OCI-LY7 (cell line): ENCODE data around the gene LRRC55. TPM values are rescaled to one million over a fixed set of nuclear protein-coding genes. Genes with fewer than 3 reads are reported as not detected.

Source experiments
- BruUV-seq: library from RNA; stranded (reverse); fragments of 400-500 nt; replicated peaks from 2 replicates; lab custom pipeline; 2021; lab: Mats Ljungman, UMichigan
- CTCF ChIA-PET: fragments of 300-600 bp; sonication (Branson Sonifier 250); formaldehyde crosslinking; loops from one replicate; lab custom pipeline; 2022; ENCODE audit warnings: antibody characterized with exemption; ENCODE audit not compliant: unreplicated experiment; lab: Charles Lee
- POLR2A ChIA-PET: fragments of 300-600 bp; sonication (Branson Sonifier 250); formaldehyde crosslinking; loops from one replicate; lab custom pipeline; 2022; ENCODE audit warnings: antibody characterized with exemption; lab: Charles Lee
- DNase-seq: peaks from one replicate; pipeline ENCODE4 v3.0.0-alpha.2; 2015; ENCODE audit warnings: low spot score
- H2AFZ ChIP-seq: fragments of 200-600 bp; sonication (generic), shearing (Covaris generic); 2 replicates; pipeline ENCODE4 v1.6.1; 2014; ENCODE audit warnings: mild to moderate bottlenecking, antibody characterized with exemption, low read length, moderate library complexity
- H3K27ac ChIP-seq: fragments of 200-600 bp; sonication (generic); 2 replicates; pipeline ENCODE4 v1.5.1; 2014; ENCODE audit warnings: mixed run types, low read depth, mild to moderate bottlenecking, moderate library complexity, low read length, inconsistent platforms; ENCODE audit not compliant: poor library complexity, severe bottlenecking
- H3K36me3 ChIP-seq: fragments of 200-600 bp; sonication (generic); 2 replicates; pipeline ENCODE4 v1.6.1; 2014; ENCODE audit warnings: mild to moderate bottlenecking, antibody characterized with exemption, low read length, moderate library complexity, mixed read lengths; ENCODE audit not compliant: insufficient read depth
- H3K4me1 ChIP-seq: fragments of 200-600 bp; sonication (generic); 2 replicates; pipeline ENCODE4 v1.5.1; 2014; ENCODE audit warnings: mild to moderate bottlenecking, low read length; ENCODE audit not compliant: insufficient read depth, poor library complexity, severe bottlenecking
- H3K4me2 ChIP-seq: fragments of 200-600 bp; sonication (generic); 2 replicates; pipeline ENCODE4 v1.6.1; 2014; ENCODE audit warnings: mild to moderate bottlenecking, low read length
- H3K4me3 ChIP-seq: fragments of 200-600 bp; sonication (generic); 2 replicates; pipeline ENCODE4 v1.5.1; 2014; ENCODE audit warnings: mild to moderate bottlenecking, low read depth, low read length; ENCODE audit not compliant: poor library complexity, severe bottlenecking
- H3K79me2 ChIP-seq: fragments of 200-600 bp; sonication (generic); 2 replicates; pipeline ENCODE4 v1.6.1; 2016; ENCODE audit warnings: low read depth, mild to moderate bottlenecking, low read length, moderate library complexity, mixed read lengths; ENCODE audit not compliant: insufficient read depth
- H3K9me2 ChIP-seq: fragments of 200-600 bp; sonication (generic); 2 replicates; pipeline ENCODE4 v1.6.1; 2016; ENCODE audit warnings: mild to moderate bottlenecking, low read length, mixed read lengths; ENCODE audit not compliant: insufficient read depth
- H3K9me3 ChIP-seq: fragments of 200-600 bp; sonication (generic); 2 replicates; pipeline ENCODE4 v1.6.1; 2014; ENCODE audit warnings: mild to moderate bottlenecking, mixed run types, low read length, mixed read lengths
- H4K20me1 ChIP-seq: fragments of 200-600 bp; sonication (generic); 2 replicates; pipeline ENCODE4 v1.6.1; 2014; ENCODE audit warnings: mild to moderate bottlenecking, antibody characterized with exemption, low read length, moderate library complexity, mixed read lengths; ENCODE audit not compliant: insufficient read depth
- EZH2phosphoT487 ChIP-seq: fragments of 200-600 bp; sonication (generic); IDR thresholded peaks from 2 replicates; pipeline ENCODE4 v1.6.1; 2018; ENCODE audit warnings: low read depth, borderline replicate concordance, mild to moderate bottlenecking, mixed run types, antibody characterized with exemption, low read length, moderate library complexity, mixed read lengths
- intact Hi-C: fragments of 100-400 bp; cut with micrococcal nuclease; formaldehyde crosslinking; loops from one replicate; pipeline ENCODE4 v1.10.0; 2022; ENCODE audit not compliant: unreplicated experiment
- total RNA-seq, 2 experiments: library from RNA; depleted of rRNA in 1 of 2; stranded (reverse); fragments of >200 nt in 1 of 2; shearing (Covaris generic) in 1 of 2; gene quantifications; 2 replicates each; pipeline ENCODE4 v1.2.3, GENCODE V29; 2014 to 2022
- TF ChIP-seq, protein P1 (sequence below): fragments of 200-600 bp; sonication (generic); conservative IDR thresholded peaks from 2 replicates; pipeline ENCODE4 v1.5.1; 2014; ENCODE audit warnings: mild to moderate bottlenecking, antibody characterized with exemption, low read length, moderate library complexity, mixed read lengths

The LRRC55 gene
- total RNA-seq, 2 experiments from 2014 or later = not detected

DNA sequence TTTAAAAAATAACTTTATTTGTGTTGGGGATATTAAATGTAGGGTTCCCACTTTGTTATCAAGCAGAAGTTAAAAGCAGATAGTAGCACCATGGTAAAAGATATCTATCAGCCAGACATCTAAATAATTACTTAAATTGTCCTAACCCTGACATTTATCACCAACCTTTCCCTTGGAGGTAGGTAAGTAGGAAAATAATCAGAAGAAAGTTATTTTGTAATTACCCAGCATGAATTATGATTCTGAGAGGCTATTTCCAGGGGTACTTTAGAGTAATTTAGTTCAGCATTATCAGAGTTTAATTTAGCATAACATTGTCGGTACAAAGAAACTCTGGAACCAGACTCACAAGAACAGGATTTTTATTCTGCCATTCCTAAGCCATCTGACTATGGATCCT lies 23.2 kb upstream of the LRRC55 start:
- intact Hi-C loops = no loop called here
- Histone ChIP-seq H3K4me2 (no peak overlapping the region), H3K9me3 (no peaks in the 10 kb centered on the region), H3K4me1 (peaks cover 4% of the 10 kb centered on the region), H4K20me1 (no peaks in the 10 kb centered on the region), H3K27ac (no peak overlapping the region), H3K9me2 (no peaks in the 10 kb centered on the region), H3K4me3 (no peak overlapping the region), H3K36me3 (no peaks in the 10 kb centered on the region), H2AFZ (no peak overlapping the region), H3K79me2 (no peaks in the 10 kb centered on the region)
- no peak for DNase-seq
- POLR2A ChIA-PET = interaction anchor here (0.6 kb wide), 1 partner anchor 58 kb away, joined by 3 read pairs; no protein-coding TSS in a partner anchor
- no TSS peak for BruUV-seq
- CTCF ChIA-PET = no interaction called here
- TF ChIP-seq EZH2phosphoT487 = no peak
- TF ChIP-seq, protein P1, sequence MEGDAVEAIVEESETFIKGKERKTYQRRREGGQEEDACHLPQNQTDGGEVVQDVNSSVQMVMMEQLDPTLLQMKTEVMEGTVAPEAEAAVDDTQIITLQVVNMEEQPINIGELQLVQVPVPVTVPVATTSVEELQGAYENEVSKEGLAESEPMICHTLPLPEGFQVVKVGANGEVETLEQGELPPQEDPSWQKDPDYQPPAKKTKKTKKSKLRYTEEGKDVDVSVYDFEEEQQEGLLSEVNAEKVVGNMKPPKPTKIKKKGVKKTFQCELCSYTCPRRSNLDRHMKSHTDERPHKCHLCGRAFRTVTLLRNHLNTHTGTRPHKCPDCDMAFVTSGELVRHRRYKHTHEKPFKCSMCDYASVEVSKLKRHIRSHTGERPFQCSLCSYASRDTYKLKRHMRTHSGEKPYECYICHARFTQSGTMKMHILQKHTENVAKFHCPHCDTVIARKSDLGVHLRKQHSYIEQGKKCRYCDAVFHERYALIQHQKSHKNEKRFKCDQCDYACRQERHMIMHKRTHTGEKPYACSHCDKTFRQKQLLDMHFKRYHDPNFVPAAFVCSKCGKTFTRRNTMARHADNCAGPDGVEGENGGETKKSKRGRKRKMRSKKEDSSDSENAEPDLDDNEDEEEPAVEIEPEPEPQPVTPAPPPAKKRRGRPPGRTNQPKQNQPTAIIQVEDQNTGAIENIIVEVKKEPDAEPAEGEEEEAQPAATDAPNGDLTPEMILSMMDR = no peak

- H2AFZ ChIP-seq = no peak overlapping the region
- H3K9me3 ChIP-seq = no peaks in the 10 kb centered on the region
- no peak for DNase-seq
- no peak overlapping the region for H3K4me2 ChIP-seq
- POLR2A ChIA-PET = no interaction called here
- no peak overlapping the region for H3K4me3 ChIP-seq
- H3K36me3 ChIP-seq = no peaks in the 10 kb centered on the region
- no TSS peak for BruUV-seq
- intact Hi-C loops = no loop called here
- CTCF ChIA-PET = no interaction called here
- no peaks in the 10 kb centered on the region for H4K20me1 ChIP-seq
- H3K27ac ChIP-seq = no peak overlapping the region
- no peaks in the 10 kb centered on the region for H3K79me2 ChIP-seq
- H3K4me1 ChIP-seq = peaks cover under 1% of the 10 kb centered on the region
- TF ChIP-seq, protein P1 = no peak
- no peak for TF ChIP-seq EZH2phosphoT487
- H3K9me2 ChIP-seq = no peaks in the 10 kb centered on the region
These were observed 21.1 kb upstream of the LRRC55 start for GRCh38 chr11:57160665-57161064.

- H3K79me2 ChIP-seq = no peaks in the 10 kb centered on the region
- TF ChIP-seq, protein P1 = no peak
- TF ChIP-seq EZH2phosphoT487 = no peak
- no peaks in the 10 kb centered on the region for H4K20me1 ChIP-seq
- H3K4me3 ChIP-seq = no peak overlapping the region
- intact Hi-C loops = no loop called here
- H3K4me2 ChIP-seq = no peak overlapping the region
- no TSS peak for BruUV-seq
- no peak for DNase-seq
- H3K4me1 ChIP-seq = no peaks in the 10 kb centered on the region
- no peaks in the 10 kb centered on the region for H3K9me2 ChIP-seq
- CTCF ChIA-PET = no interaction called here
- H3K36me3 ChIP-seq = no peaks in the 10 kb centered on the region
- H3K27ac ChIP-seq = no peak overlapping the region
- no peaks in the 10 kb centered on the region for H3K9me3 ChIP-seq
- H2AFZ ChIP-seq = no peak overlapping the region
- POLR2A ChIA-PET = no interaction called here
These were observed 20.4 kb upstream of the LRRC55 start for GRCh38 chr11:57161351-57161750.
